HepG2 (cell line): ENCODE measurements around the gene ZNF281. TPM values are rescaled to one million over a fixed set of nuclear protein-coding genes. Genes with fewer than 3 reads are reported as not detected.

Experiments used
- AFF4 ChIP-seq: sonication (generic); formaldehyde crosslinking; IDR thresholded peaks from 2 replicates; pipeline ENCODE4 v1.4.0; 2020; ENCODE audit warnings: missing genetic modification reagents
- ARID3A ChIP-seq: IDR thresholded peaks from 2 replicates; pipeline ENCODE4 v1.6.1; 2012; ENCODE audit warnings: low read depth, low read length, improper control_type of control experiment
- BCL3 ChIP-seq: sonication (generic); formaldehyde crosslinking; IDR thresholded peaks from 2 replicates; pipeline ENCODE4 v1.5.1; 2020; ENCODE audit warnings: mild to moderate bottlenecking, missing genetic modification reagents, moderate library complexity
- BORCS8-MEF2B ChIP-seq: sonication (generic); formaldehyde crosslinking; IDR thresholded peaks from 2 replicates; pipeline ENCODE4 v1.8.0; 2022; ENCODE audit warnings: mild to moderate bottlenecking, missing genetic modification reagents
- ETS1 ChIP-seq: sonication (generic); formaldehyde crosslinking; IDR thresholded peaks from 2 replicates; pipeline ENCODE4 v1.4.0; 2020; ENCODE audit warnings: missing genetic modification reagents
- FOXA1 ChIP-seq, 2 experiments: fragments of 450-650 bp in 1 of 2; sonication (generic) in 1 of 2; formaldehyde crosslinking in 1 of 2; IDR thresholded peaks; 2 replicates each; pipeline versions ENCODE4 v1.4.0 to v1.6.1; 2016 to 2020; ENCODE audit warnings: missing genetic modification reagents in 1 of 2
- HOXA3 ChIP-seq: sonication (generic); formaldehyde crosslinking; IDR thresholded peaks from 2 replicates; pipeline ENCODE4 v1.5.0; 2020; ENCODE audit warnings: missing genetic modification reagents
- ISL2 ChIP-seq: sonication (generic); formaldehyde crosslinking; IDR thresholded peaks from 2 replicates; pipeline ENCODE4 v1.5.0; 2020; ENCODE audit warnings: missing genetic modification reagents
- KMT2A ChIP-seq: sonication (generic); formaldehyde crosslinking; IDR thresholded peaks from 2 replicates; pipeline ENCODE4 v1.4.0; 2020; ENCODE audit warnings: missing genetic modification reagents
- MED13 ChIP-seq: sonication (generic); formaldehyde crosslinking; IDR thresholded peaks from 2 replicates; pipeline ENCODE4 v1.5.0; 2020; ENCODE audit warnings: missing genetic modification reagents
- NFE2L1 ChIP-seq: sonication (generic); formaldehyde crosslinking; IDR thresholded peaks from 2 replicates; pipeline ENCODE4 v1.4.0; 2020; ENCODE audit warnings: missing genetic modification reagents, mild to moderate bottlenecking, borderline replicate concordance
- NFE2L2 ChIP-seq: fragments of 150-350 bp; IDR thresholded peaks from 2 replicates; pipeline ENCODE4 v1.6.1; 2014; ENCODE audit warnings: low read length
- NR2F1 ChIP-seq, 2 experiments: fragments of 450-650 bp in 1 of 2; formaldehyde crosslinking in 1 of 2; IDR thresholded peaks; 2 replicates each; pipeline versions ENCODE4 v1.5.0 to v1.6.1; 2016 to 2020; ENCODE audit warnings: mild to moderate bottlenecking in 1 of 2, missing compliant biosample characterization in 1 of 2, missing genetic modification reagents in 1 of 2, moderate library complexity in 1 of 2
- PLRG1 ChIP-seq: fragments of 450-650 bp; conservative IDR thresholded peaks from 2 replicates; pipeline ENCODE4 v1.6.1; 2016
- POLR2A ChIP-seq, 2 experiments: IDR thresholded peaks; 2 replicates each; pipeline ENCODE4 v1.6.1; 2011; ENCODE audit warnings: low read depth in 2 of 2, low read length in 2 of 2, mild to moderate bottlenecking in 1 of 2, moderate library complexity in 1 of 2; ENCODE audit not compliant: insufficient read depth in 1 of 2
- SETDB1 ChIP-seq: sonication (generic); formaldehyde crosslinking; IDR thresholded peaks from 2 replicates; pipeline ENCODE4 v1.5.1; 2020; ENCODE audit warnings: missing genetic modification reagents, mild to moderate bottlenecking, borderline replicate concordance
- TCF7L2 ChIP-seq: IDR thresholded peaks from 2 replicates; pipeline ENCODE4 v1.6.1; 2011; ENCODE audit warnings: mild to moderate bottlenecking, low read depth, low read length, moderate library complexity
- ZNF3 ChIP-seq: IDR thresholded peaks from 2 replicates; pipeline ENCODE4 v1.7.0; 2017; ENCODE audit warnings: inconsistent platforms
- polyA plus RNA-seq, 8 experiments: library from polyadenylated mRNA; depleted of rRNA in 3 of 8; stranded (reverse) in 7 of 8; unstranded in 1 of 8; fragments of >200 nt; fragmentation: Illumina TruSeq in 4 of 8; extraction: Trizol in 4 of 8; gene quantifications; 2 replicates each; pipeline versions ENCODE4 v1.2.1 to v1.2.3, GENCODE V29; 2011 to 2016; ENCODE audit warnings: low read depth in 4 of 8, missing spikeins in 1 of 8, mixed read lengths in 1 of 8; ENCODE audit not compliant: insufficient read depth in 1 of 8
- total RNA-seq, 5 experiments: library from RNA; depleted of rRNA; stranded (reverse); fragments of >200 nt; fragmentation: Illumina TruSeq; extraction: Trizol; gene quantifications; 2 replicates each; pipeline ENCODE4 v1.2.3, GENCODE V29; 2016; ENCODE audit warnings: low read depth in 1 of 5

The ZNF281 gene
- total and polyA plus RNA-seq, 2 of the 13 experiments (the other 11 are each of a cell fraction or from before 2014, with no cell fraction given) = 7.7 to 20.6 TPM

- TF ChIP-seq SETDB1 (CRISPR knock-in tag) = no peak
- no peak for TF ChIP-seq NR2F1 (CRISPR knock-in tag; IDR thresholded peaks at IDR 0.05)
- TF ChIP-seq FOXA1 (IDR thresholded peaks at IDR 0.05) = no peak
- TF ChIP-seq FOXA1 (CRISPR knock-in tag; IDR thresholded peaks at IDR 0.05) = 0 out of 2 replicates have a peak, but pooled peaks have one; percentile 24
- peak; percentile 36 to 56 for TF ChIP-seq POLR2A (IDR thresholded peaks at IDR 0.05; ENCODE audit: insufficient read depth in 1 of 2, low read depth in 2 of 2, low read length in 2 of 2)
- TF ChIP-seq BCL3 = no peak
- TF ChIP-seq ETS1 (CRISPR knock-in tag) = no peak
- 0 out of 2 replicates have a peak, but pooled peaks have one; percentile 52 for TF ChIP-seq ARID3A
- TF ChIP-seq ZNF3 (CRISPR knock-in tag) = no peak
- no peak for TF ChIP-seq TCF7L2
- no peak for TF ChIP-seq AFF4 (CRISPR knock-in tag)
- no peak for TF ChIP-seq NFE2L2
- 0 out of 2 replicates have a peak, but pooled peaks have one; percentile 53 for TF ChIP-seq MED13 (CRISPR knock-in tag)
- TF ChIP-seq KMT2A (CRISPR knock-in tag) = peak; percentile 81
- TF ChIP-seq ISL2 (CRISPR knock-in tag) = 0 out of 2 replicates have a peak, but pooled peaks have one; percentile 51
- no peak for TF ChIP-seq BORCS8-MEF2B (CRISPR knock-in tag)
- no peak for TF ChIP-seq NFE2L1
- no peak for TF ChIP-seq PLRG1
- TF ChIP-seq HOXA3 (CRISPR knock-in tag) = peak; percentile 35; the same call in 1 of the 2 replicates
These were observed at the start of gene ZNF281 (continued) for GRCh38 chr1:200409761-200410565.
